HG03342 (cell line): Measurements from ENCODE around the gene C11orf91.
"Not testable (repeated sequence)": the region's sequence is repeated elsewhere in the genome, so short reads cannot be mapped to it uniquely, and the experiment has no call there.

Experiments used
- ATAC-seq: cut with Tn5 transposase; IDR thresholded peaks from one replicate; pipeline ENCODE4 v1.9.1; 2021; ENCODE audit warnings: mild to moderate bottlenecking, moderate library complexity; ENCODE audit not compliant: unreplicated experiment

The C11orf91 gene

DNA sequence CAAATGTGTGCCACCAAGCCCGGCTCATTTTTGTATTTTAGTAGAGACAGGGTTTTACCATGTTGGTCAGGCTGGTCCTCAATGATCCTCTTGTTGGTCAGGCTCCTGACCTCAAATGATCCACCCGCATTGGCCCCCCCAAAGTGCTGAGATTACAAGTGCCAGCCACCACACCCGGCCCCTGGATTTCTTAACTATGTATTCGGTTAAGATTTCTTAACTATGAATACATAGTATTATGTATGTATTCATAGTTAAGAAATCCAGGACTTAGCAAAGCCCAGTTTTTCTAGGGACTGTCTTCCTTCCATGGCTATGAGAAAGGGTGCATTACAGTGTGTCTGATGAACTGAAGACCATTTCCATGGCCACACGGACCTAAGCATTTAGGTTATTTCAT, 1.7 kb downstream of the C11orf91 start:
- no peak for ATAC-seq

DNA sequence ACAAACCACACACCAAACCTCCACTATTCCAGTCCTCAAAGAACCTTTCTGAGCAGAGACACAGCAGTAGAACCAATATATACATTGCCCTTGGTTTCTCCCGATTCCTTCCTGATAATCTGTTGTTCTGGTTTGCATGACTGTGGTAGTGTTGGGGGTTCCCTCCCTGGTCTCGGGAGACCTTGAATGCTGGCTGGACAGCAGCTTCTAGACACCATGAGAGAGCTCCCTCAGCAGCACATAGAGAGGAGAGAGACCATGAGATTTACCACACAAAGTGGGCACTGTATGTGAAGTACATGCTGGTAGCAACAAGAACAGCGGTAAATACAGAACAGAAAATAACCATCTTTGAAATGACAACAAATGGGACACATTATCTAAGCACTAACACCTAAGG, 2.6 kb downstream of the C11orf91 start:
- no peak for ATAC-seq

DNA sequence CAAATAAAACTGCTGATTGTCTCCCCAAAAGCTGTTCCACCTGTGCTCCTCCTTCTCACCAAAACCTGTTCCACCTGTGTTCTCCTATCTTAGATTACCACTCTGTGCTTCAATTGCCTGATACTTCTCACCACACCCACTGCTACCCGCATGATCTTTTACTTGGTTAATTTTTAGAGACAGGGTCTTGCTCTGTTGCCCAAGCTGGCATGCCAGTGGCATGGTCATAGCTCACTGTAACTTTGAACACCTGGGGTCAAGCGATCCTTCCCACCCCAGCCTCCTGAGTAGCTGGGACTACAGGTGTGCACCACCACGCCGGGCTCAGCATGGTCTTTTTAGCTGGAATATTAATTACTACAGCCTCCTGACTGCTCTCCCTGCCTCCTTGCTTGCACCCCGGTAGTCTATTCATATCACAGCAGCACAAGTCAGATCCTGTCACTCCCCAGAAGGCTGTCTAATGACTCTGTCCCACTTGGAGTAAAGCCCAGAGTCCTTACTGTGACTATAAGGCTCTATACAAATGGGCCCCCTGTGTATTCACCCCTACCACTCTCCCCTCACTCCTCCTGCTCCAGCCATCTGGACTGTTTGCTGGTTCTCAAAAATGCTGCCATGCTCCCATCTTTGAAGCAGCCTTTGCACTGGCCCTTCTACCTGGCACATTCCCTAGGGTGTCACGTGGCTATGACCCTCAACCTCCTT, 3.5 kb downstream of the C11orf91 start:
- ATAC-seq: no peak

DNA sequence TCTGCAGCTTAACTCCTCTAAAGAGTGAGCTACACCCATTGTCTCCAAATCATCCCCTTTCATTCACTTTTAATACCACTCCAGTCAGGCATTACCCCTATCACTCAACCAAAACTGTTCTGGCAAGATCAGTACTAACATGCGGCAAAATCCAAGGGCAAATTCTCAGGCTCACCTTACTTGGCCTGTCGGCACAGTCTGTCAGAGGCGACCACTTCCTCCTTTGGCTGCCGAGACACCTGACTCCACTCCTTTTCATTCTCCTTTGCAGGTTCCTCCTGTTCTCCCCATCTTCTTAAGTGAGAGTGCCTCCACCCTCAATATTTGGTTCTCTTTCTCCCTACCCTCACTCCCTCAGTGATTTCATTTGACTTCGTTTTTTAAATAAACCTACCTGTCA, 4.2 kb downstream of the C11orf91 start:
- ATAC-seq: no peak

DNA sequence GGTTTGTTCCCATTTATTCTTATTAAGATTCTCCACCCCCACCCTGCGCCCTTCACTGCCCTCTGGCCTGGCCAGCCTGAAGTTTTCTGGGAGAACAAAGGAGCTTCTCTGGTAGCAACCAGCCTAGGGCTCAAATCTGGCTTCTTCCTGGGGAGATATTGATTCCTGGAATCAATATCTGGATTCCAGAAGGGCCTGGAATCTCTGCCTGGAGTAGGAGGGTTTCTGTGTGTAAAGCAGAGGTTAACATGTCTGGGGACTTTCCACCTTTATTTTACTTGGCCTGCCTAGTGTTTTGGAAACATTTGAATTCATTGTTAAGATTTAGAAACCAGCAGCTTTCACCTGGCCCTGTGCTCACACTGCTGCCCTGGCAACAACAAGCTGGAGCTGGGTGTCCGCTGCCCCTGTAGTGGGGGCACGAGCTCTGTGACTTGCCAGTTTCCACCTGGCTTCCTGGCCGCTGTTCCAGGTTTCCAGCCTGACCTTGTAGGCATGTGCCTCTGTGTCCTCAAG, 5.5 kb downstream of the C11orf91 start:
- no peak for ATAC-seq

DNA sequence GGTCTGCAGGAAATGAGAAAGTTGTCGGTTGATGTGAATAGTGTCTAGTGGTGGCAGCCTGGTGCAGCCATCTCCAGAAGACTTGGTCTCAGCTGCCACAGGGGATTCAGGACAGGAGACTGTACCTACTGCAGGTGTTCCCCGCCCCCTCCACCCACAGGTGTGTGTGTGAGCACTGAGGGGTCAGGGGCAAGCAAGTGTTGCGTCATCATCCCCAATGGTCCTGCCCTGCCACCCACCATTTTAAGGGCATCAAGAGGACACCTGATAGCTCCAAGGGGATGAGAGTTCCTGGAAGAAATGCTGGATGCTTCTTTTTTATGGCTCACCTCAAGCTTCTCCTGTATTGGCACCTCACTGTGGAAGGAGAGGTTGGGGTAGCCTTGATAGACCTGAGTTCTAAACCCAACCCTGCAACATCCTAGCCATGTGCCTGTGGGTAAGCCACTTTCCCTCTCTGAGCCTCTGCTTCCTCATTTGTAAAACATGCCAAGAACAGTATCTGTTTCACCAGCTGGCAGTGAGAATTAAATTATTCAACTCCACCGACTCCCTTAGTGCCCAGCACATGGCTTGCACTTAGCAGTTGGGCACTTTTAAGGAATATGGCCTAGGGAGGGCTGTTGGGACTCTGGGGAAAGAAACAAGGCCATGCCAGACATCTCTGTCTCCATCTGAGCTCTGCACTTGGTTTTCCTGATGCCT, 6.1 kb downstream of the C11orf91 start:
- ATAC-seq: no peak

DNA sequence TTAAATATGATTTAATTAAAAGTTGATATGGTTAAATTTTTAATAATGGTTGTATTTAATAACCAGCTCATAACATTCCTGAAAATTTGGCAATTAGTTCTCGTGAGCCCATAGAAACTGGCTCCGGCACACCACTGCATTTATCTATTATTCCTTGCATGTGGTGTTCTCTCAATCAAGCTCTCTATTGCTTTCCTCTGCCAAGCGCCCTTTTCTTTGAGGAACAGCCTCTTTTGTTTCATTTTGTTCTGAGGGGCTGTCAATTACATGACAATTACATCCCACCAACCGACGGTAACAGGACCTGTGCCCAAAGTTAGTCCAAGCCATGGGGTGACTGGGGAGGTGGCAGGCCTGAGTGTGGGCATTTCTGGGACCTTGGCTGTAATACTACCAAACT, 8.1 kb downstream of the C11orf91 start:
- no peak for ATAC-seq

DNA sequence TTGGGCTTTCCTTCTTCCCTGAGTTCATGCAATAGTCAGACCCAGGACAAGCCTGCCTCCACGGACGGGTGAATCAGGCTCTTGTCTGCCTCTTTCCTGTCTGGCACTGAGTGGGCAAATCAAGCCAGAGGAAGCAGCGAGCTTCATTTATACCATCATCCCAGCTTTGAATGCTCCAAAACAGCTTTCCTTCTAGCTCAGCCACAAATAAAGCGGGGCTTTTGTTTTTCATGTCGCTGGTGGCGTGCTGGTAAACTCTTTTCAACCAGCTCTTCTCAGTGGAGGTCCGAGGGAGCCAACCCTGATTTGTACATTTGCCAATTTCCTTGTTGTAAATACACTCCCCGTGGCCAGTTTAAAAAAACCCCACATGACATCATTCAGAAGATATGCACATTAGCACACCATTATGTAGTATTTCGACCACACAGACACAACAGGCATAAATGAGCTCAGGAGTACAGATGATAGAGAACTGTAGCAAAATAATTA, 8.6 kb downstream of the C11orf91 start:
- no peak for ATAC-seq

DNA sequence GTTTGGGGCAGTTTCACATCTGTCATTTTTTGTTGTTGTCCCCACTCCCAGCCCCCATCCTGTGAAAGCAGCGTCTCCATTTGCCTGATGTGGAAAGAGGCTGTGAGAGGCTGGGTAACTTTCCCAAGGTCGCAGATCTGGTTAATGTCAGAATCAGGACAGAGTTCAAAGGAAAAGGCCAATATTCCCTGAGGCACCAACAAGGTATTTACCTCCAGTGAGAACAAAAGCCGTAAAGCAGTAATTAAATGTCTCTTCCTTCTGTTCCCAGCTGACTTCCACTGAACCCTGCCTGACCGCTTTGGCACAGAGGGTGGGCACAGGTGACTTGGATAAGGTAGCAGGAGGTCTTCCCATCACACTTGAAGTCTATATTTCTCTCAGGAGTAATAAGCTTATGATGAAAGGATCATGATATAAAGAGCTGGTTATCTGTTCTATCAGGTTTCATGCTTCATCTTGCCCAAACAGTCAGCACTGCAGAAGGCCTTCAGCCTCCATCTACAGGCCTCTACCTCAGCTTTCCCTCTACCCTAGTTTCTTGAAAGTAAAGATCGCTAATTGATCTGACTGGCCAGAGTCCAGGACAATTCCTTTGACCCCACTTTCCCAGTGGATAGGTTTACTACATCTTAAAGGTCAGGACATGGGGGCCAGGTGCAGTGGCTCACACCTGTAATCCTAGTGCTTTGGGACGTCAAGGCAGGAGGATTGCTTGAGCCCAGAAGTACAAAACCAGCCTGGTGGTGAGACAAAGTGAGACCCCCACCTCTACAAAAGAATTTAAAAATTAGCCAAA, 9.4 kb downstream of the C11orf91 start:
- no peak for ATAC-seq

DNA sequence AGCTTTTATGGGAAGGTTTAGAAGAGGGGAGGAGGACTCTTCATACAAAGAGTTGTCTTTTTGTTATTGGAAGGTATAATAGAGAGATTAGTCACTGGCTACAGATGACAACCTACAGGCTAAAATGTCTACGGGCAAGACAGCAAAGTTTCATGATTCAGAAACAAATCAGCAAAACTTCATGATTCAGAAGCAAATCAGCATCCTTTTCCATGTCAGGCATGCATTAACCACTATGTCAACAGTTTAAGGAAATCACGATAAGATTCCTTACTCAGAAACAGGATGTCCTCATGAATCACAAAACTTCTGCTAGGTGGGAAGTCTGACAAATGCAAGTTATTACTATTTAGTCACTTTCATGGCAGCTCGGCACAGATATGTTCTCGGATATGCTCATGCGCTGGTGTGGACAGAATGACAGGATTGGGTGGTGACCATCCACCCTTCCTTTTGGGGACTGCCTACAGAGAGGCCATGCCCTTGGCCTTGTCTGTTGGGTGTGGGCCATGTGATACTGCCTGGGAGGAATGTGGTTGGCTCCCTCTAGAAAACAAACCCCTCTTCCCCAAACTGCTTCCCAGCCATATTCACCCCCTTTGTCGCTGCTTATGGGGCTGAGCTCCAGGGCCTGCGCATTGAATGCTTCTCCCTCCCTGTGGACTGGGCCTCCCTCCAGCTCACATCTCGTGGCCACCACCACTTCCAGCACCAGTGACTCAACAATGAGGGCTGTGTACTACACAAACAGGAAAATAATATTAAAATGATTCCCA, 10.1 kb downstream of the C11orf91 start:
- no peak for ATAC-seq

DNA sequence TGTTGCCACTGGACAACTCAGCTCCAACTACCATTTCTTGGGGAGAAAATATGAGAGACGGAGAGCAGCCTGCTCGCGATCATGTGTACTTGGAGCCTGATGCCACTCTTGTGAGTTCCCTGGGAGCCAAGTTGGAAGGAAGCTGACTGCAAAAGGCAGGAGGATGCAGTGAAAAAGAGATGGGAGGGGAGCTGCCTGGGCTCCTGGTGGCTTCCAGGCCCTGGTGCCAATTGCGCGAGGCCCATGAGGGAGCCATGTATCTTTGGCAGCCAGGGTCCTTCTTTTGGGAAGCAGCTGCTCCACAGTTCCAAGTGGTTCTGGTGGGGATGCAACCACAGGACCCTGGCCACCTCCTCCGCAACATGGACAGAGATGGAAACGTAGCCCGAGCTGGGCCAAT, 11.1 kb downstream of the C11orf91 start:
- ATAC-seq: no peak

DNA sequence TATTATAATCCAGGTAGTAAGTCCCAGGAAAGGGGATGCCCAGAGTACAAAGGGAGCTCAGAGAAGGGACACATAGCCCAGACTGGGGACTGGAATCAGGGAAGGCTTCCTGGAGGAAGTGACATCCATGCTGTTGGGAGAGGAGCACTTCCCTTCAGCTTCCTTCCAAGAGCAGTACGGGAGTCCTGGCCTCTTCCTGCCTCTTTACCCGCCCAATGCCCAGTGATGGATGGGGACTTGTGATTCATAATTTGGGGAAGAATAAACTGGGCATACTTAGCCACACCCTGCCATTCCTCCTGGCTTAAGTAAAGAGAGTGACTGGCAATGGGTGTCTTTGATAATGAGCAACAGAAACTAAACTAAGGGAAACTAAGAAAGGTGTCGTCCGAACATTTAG, 11.5 kb downstream of the C11orf91 start:
- ATAC-seq: no peak

DNA sequence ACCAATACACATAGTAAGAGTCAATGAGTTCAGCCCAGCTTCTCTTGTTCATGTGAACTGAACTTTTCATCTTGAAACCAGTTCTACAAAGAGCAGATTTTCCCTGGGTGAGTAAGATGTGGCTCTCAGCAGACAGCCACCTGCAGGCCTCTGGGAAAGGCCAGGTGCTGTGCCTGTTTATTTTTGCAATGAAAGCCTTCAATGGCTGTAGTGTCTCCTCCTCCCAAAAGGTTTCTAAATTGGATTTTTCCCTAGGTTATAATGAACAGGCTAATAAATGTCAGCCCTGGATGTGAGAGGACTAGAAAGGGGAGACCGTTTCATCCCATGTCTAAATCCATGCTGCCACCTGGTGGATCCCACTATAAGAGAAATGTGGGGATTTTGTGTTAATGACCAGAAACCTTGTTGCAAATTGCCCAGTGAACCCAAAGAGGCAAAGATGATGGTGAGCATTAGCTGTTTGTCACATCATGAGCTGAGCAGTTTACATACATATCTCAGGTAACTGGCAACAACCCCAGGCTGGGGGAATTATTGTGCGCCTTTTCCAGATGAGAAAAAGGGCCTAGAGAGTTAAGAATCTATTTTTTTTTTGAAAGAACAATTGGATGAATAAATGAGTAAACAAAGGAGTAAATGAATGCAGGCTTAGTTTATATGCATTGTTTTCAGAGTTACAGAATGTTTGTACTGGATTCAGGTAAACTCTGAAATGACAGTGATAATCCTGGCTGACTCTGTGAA, 12.7 kb downstream of the C11orf91 start:
- peak; percentile 56 for ATAC-seq

DNA sequence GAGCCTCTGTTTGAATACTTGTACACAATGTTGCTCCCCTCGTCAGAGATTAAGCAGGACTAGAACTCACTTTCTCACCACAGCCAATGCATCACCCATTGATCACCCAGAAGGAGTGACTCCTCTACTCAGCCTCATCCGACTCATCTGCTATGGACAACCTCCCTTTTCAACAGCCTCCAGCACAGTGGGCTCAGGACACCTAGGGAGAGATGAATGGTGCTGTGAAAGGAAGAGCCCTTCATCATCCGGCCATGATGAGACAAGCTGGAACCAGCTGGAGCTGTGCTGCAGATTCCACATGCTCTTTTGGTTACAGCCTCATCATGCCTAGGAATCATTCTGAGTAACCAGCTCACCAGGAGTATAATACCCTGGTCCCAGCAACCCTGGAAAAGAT, 15.5 kb downstream of the C11orf91 start:
- no peak for ATAC-seq

DNA sequence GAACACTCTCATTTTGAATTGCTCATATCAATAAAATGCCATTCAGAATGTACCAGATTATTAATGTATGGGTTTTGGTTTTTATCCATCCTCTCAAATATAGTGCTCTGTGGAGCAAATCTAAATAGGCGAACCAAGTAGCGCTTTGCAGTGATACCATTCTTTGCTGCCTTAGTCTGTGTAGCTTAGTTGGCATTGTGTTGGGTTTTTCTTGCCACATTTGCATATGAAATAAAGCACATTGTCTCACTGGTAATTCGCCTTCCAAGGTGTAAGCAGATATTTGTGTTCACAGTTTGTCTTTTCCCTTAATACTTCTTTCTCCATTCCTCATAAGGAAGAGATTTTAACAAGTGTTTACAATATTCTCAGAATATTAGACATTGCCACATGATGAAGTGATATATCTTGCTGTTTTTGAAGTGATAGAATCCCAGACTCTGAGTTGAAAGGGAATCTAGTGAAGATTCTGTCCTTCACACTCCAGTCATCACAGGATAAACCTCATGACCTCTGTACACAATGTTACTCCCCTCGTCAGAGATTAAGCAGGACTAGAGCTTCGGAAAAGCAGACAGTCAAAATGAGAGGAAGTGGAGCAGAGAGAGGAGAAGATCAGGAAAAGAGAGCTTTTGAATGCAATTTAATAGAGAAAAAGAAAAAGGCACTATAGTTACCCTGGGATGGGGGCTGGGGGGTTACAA, 16.5 kb downstream of the C11orf91 start:
- no peak for ATAC-seq

DNA sequence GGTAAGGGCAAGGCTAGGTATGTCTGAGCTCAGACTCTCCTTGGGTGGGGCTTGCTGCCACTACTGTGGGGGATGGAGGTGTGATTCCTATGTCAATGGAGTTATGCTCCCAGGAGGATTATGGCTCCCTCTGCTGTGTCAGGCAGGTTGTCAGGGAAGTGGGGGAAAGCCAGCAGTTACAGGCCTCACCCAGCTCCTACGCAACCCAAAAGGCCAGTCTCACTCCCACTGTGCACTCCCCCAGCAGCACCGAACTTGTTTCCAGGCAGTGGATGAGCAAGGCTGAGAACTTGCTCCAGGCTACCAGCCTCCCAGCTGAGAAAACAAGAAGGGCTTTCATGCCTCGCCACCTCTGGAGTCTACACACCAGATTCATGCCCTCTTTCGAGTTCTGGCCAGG, 18.2 kb downstream of the C11orf91 start:
- no peak for ATAC-seq

DNA sequence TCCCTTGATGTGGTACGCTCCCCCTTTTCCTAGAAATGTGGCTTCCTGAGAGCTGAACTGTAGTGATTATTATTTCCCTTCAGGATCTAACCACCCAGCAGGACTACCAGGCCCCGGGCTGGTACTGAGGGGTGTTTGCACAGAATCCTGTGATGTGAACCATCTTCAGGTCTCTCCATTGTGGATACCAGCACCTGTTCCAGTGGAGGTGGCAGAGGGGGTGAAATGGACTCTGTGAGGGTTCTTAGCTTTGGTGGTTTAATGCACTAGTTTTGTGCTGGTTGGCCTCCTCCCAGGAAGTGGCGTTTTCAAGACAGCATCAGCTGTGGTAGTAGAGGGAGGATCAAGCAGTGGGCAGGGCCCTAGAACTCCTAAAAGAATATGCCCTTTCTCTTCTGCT, 18.6 kb downstream of the C11orf91 start:
- ATAC-seq: no peak

DNA sequence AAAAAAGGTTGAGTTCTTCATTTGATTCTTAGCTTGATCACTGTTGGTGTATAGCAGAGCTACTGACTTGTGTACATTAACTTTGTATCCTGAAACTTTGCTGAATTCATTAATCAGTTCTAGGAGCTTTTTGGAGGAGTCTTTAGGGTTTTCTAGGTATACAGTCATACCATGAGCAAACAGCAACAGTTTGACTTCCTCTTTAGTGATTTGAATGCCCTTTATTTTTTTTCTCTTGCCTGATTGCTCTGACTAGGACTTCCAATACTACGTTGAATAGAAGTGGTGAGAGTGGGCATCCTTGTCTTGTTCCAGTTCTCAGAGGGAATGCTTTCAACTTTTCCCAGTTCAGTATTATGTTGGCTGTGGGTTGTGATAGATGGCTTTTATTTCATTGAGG, 22.0 kb downstream of the C11orf91 start:
- not testable (repeated sequence) for ATAC-seq

DNA sequence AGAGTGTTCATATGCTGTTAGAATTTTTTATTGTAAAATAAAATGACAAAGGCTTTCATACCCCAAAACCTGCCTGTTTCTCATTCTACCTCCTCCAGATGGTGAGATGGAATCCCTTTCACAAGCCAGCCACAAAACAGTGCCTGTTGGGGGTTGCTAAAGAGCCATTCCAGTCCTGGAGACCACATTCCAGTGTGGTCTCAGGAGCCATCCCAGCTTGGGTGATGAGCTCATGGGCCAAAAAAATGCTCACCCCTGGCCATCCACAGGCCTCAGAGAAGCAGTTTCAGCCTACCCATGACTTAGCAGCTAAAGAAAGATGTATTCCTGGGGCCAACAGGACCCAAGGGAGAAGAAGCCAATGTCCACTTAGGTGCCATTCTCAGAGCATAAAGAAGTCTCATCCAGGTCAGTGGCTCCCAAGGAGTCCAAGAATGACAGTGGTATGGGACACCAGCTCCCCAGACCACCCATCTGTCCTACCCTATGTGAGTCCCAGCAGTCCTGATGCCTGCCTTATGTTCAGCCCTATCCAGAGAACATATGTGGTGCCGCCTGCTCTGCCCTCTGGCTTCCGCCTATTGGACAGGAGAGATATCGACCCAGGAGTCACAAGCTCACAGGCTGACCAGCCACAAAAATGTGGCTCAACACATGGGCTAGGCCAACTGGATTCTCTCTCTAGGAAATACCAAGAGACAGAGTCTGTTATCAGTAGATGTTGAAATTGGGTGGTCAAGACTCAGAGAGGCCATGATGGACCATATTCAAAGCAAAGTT, 26.4 kb downstream of the C11orf91 start:
- ATAC-seq: no peak
